ENCODE results near the gene SNX12. TPM values are rescaled to one million over a fixed set of nuclear protein-coding genes. Genes with fewer than 3 reads are reported as not detected.
A peak's percentile ranks its signal among the peaks of the same experiment; 100 is the strongest.

Gene SNX12
- total and polyA plus RNA-seq, 2 experiments from 2014 or later = 10.4 to 76.1 TPM

- no peaks in the 10 kb centered on the region for H3K4me1 ChIP-seq (ENCODE audit: insufficient read depth)
- DNase-seq = no peak
- no peak overlapping the region for H3K4me2 ChIP-seq (ENCODE audit: unreplicated experiment)
- no peak overlapping the region for H2AFZ ChIP-seq
- H3K36me3 ChIP-seq (ENCODE audit: low read depth) = no peaks in the 10 kb centered on the region
- peaks cover 22% of the 10 kb centered on the region for H3K79me2 ChIP-seq (ENCODE audit: insufficient read depth)
- in situ Hi-C loops (cut with MboI) = no loop called here
- no peaks in the 10 kb centered on the region for H4K20me1 ChIP-seq (ENCODE audit: insufficient read depth)
- H3K27ac ChIP-seq = no peak overlapping the region
- H3K27me3 ChIP-seq (replicated peaks; ENCODE audit: insufficient read depth) = no peaks in the 10 kb centered on the region
- H3K9me2 ChIP-seq (ENCODE audit: insufficient read depth) = no peaks in the 10 kb centered on the region
- no peak overlapping the region for H3K9ac ChIP-seq
- WGBS, 2 experiments (ENCODE audit: low coverage in 1 of 2, low lambda C conversion rate in 2 of 2, missing lambda C conversion rate in 2 of 2) = 69 to 81% methylated on average over 5 of the region's 5 CpGs
- H3K4me3 ChIP-seq = no peak overlapping the region
- peaks cover 8% of the 10 kb centered on the region; the same call in 1 of the 2 replicates for H3F3A ChIP-seq (ENCODE audit: insufficient read depth)
- TF ChIP-seq EZH2phosphoT487 (IDR thresholded peaks at IDR 0.05; ENCODE audit: insufficient read depth, low read depth) = no peak
- TF ChIP-seq EZH2 (IDR thresholded peaks at IDR 0.05; ENCODE audit: insufficient read depth, poor library complexity, severe bottlenecking) = no peak
- no peaks in the 10 kb centered on the region for H3K9me3 ChIP-seq (ENCODE audit: low read depth)
These were observed 2.4 kb upstream of the SNX12 start for GRCh38 chrX:71070531-71070930.

GRCh38 chrX:71067712-71068043 is 456 bp downstream of the SNX12 start:
- no peaks in the 10 kb centered on the region for H4K20me1 ChIP-seq (ENCODE audit: insufficient read depth)
- no peaks in the 10 kb centered on the region for H3K9me3 ChIP-seq (ENCODE audit: low read depth)
- no peak for TF ChIP-seq EZH2 (IDR thresholded peaks at IDR 0.05; ENCODE audit: insufficient read depth, poor library complexity, severe bottlenecking)
- no peak for TF ChIP-seq EZH2phosphoT487 (IDR thresholded peaks at IDR 0.05; ENCODE audit: insufficient read depth, low read depth)
- WGBS, 2 experiments (ENCODE audit: low coverage in 1 of 2, low lambda C conversion rate in 2 of 2, missing lambda C conversion rate in 2 of 2) = 0 to 1% methylated on average over 2 to 10 of the region's 10 CpGs
- peak overlapping the region; percentile 90 for H3K9ac ChIP-seq
- no peaks in the 10 kb centered on the region for H3K9me2 ChIP-seq (ENCODE audit: insufficient read depth)
- H3K79me2 ChIP-seq (ENCODE audit: insufficient read depth) = peaks cover 50% of the 10 kb centered on the region
- no peaks in the 10 kb centered on the region; the same call in 1 of the 2 replicates for H3K36me3 ChIP-seq (ENCODE audit: low read depth)
- H2AFZ ChIP-seq = peak overlapping the region; percentile 77
- peaks cover 8% of the 10 kb centered on the region; the same call in 1 of the 2 replicates for H3F3A ChIP-seq (ENCODE audit: insufficient read depth)
- H3K27me3 ChIP-seq (replicated peaks; ENCODE audit: insufficient read depth) = no peaks in the 10 kb centered on the region
- H3K4me2 ChIP-seq (ENCODE audit: unreplicated experiment) = peak overlapping the region; percentile 93
- no peak for DNase-seq
- in situ Hi-C loops (cut with MboI) = no loop called here
- peak overlapping the region; percentile 94 for H3K27ac ChIP-seq
- peak overlapping the region; percentile 93 for H3K4me3 ChIP-seq
- no peaks in the 10 kb centered on the region for H3K4me1 ChIP-seq (ENCODE audit: insufficient read depth)

- in situ Hi-C loops (cut with MboI) = no loop called here
- Histone ChIP-seq H3K9ac (peak overlapping the region; percentile 90), H4K20me1 (ENCODE audit: insufficient read depth) (no peaks in the 10 kb centered on the region), H3K79me2 (ENCODE audit: insufficient read depth) (peaks cover 52% of the 10 kb centered on the region), H3K36me3 (ENCODE audit: low read depth) (no peaks in the 10 kb centered on the region; the same call in 1 of the 2 replicates), H3K9me2 (ENCODE audit: insufficient read depth) (no peaks in the 10 kb centered on the region), H3K9me3 (ENCODE audit: low read depth) (no peaks in the 10 kb centered on the region), H3K4me1 (ENCODE audit: insufficient read depth) (no peaks in the 10 kb centered on the region), H3K4me3 (peak overlapping the region; percentile 93), H3K27ac (peak overlapping the region; percentile 94), H3K4me2 (ENCODE audit: unreplicated experiment) (peak overlapping the region; percentile 93), H2AFZ (peak overlapping the region; percentile 77; the same call in 1 of the 2 replicates), H3F3A (ENCODE audit: insufficient read depth) (peaks cover 8% of the 10 kb centered on the region; the same call in 1 of the 2 replicates), H3K27me3 (replicated peaks; ENCODE audit: insufficient read depth) (no peaks in the 10 kb centered on the region)
- peak; percentile 6 for DNase-seq
- TF ChIP-seq EZH2phosphoT487 (IDR thresholded peaks at IDR 0.05; ENCODE audit: insufficient read depth, low read depth) = no peak
- no peak for TF ChIP-seq EZH2 (IDR thresholded peaks at IDR 0.05; ENCODE audit: insufficient read depth, poor library complexity, severe bottlenecking)
- 0% methylated on average over 2 of the region's 2 CpGs for WGBS, 2 experiments (ENCODE audit: low coverage in 1 of 2, low lambda C conversion rate in 2 of 2, missing lambda C conversion rate in 2 of 2)
These were observed 1.0 kb downstream of the SNX12 start for GRCh38 chrX:71067089-71067488.

GRCh38 chrX:71060127-71060526 is 8.0 kb downstream of the SNX12 start:
- Histone ChIP-seq H3K9me2 (ENCODE audit: insufficient read depth) (no peaks in the 10 kb centered on the region), H3K4me1 (ENCODE audit: insufficient read depth) (peaks cover 12% of the 10 kb centered on the region), H3K9ac (no peak overlapping the region), H3K27me3 (replicated peaks; ENCODE audit: insufficient read depth) (no peaks in the 10 kb centered on the region), H3F3A (ENCODE audit: insufficient read depth) (peaks cover 6% of the 10 kb centered on the region; the same call in 1 of the 2 replicates), H2AFZ (no peak overlapping the region), H3K27ac (no peak overlapping the region), H3K9me3 (ENCODE audit: low read depth) (no peaks in the 10 kb centered on the region), H3K4me3 (no peak overlapping the region), H4K20me1 (ENCODE audit: insufficient read depth) (no peaks in the 10 kb centered on the region), H3K79me2 (ENCODE audit: insufficient read depth) (peaks cover 32% of the 10 kb centered on the region), H3K4me2 (ENCODE audit: unreplicated experiment) (no peak overlapping the region), H3K36me3 (ENCODE audit: low read depth) (no peaks in the 10 kb centered on the region; the same call in 1 of the 2 replicates)
- DNase-seq = no peak
- in situ Hi-C loops (cut with MboI) = no loop called here
- TF ChIP-seq EZH2 (IDR thresholded peaks at IDR 0.05; ENCODE audit: insufficient read depth, poor library complexity, severe bottlenecking) (no peak), EZH2phosphoT487 (IDR thresholded peaks at IDR 0.05; ENCODE audit: insufficient read depth, low read depth) (no peak)
